Measurements from ENCODE around the gene CHAT.

The CHAT gene

DNA sequence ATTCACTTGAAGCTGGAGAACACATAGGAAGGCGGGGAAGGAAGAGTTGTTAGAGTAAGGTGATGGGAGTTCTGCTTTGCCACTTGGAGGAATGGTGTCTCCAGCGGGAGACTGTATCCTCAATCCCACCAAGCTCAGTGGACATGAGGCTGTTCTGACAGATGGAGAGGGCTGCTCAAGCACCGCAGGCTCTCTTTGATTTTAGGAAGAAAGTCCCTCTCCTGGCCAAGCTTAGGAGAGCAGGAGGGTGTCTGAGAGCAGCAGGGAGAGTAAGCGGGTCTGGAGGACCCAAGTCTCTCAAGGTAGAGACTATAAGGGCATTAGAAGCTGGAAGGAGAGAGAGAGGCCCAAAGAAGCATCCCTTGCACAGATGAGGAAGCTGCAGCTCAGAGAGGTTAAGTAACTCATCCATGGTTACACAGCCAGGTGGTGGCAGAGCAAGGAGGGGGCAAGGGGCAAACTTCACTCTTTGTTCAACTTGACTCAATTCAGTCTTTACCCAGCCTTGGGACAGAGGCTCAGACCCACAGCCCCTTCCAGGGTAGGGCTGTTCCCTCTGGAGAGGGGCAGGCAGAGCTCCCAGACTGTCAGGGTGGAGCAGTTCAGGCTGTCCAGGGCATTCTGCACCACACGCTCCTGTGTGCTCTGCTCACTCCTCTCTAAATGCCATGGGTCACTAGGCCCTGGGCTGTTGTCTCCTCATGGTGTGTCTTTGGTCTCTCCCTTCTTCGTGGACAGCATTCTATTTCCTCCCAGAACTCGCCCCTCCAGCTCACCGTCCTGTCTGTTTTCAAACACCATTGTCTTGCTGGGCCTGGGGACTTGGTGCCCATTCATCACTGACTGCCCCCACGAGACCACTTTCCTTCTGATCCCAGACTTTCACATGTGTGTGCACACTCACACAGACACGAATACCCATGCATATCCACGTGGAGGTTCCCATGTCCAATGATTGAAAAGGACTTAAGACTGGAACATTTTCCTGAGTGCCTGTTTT is 8.9 kb downstream of the CHAT start:
- TF ChIP-seq ZNF670 (tag by site-specific recombination; IDR thresholded peaks at IDR 0.05; ENCODE audit: low read depth) (no peak), ZNF175 (tag by site-specific recombination; IDR thresholded peaks at IDR 0.05) (no peak), ZNF26 (tag by site-specific recombination; IDR thresholded peaks at IDR 0.05) (no peak), ZNF248 (tag by site-specific recombination; IDR thresholded peaks at IDR 0.05) (no peak), ZNF341 (tag by site-specific recombination; IDR thresholded peaks at IDR 0.05; ENCODE audit: low read depth) (no peak), EGR2 (tag by site-specific recombination; IDR thresholded peaks at IDR 0.05; ENCODE audit: low read depth) (no peak)
- TF ChIP-seq, protein P1, sequence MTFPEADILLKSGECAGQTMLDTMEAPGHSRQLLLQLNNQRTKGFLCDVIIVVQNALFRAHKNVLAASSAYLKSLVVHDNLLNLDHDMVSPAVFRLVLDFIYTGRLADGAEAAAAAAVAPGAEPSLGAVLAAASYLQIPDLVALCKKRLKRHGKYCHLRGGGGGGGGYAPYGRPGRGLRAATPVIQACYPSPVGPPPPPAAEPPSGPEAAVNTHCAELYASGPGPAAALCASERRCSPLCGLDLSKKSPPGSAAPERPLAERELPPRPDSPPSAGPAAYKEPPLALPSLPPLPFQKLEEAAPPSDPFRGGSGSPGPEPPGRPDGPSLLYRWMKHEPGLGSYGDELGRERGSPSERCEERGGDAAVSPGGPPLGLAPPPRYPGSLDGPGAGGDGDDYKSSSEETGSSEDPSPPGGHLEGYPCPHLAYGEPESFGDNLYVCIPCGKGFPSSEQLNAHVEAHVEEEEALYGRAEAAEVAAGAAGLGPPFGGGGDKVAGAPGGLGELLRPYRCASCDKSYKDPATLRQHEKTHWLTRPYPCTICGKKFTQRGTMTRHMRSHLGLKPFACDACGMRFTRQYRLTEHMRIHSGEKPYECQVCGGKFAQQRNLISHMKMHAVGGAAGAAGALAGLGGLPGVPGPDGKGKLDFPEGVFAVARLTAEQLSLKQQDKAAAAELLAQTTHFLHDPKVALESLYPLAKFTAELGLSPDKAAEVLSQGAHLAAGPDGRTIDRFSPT (tag by site-specific recombination; IDR thresholded peaks at IDR 0.05): no peak
- ChIA-PET CTCF (interaction anchor here (0.7 kb wide), 1 partner anchor 22 kb away, joined by 3 read pairs; no protein-coding TSS in a partner anchor), POLR2A (no interaction called here)
- H3K27ac ChIP-seq (ENCODE audit: extremely low read depth, low read depth, low read length): no peak overlapping the region
- no peak overlapping the region for H3K4me3 ChIP-seq (ENCODE audit: low read depth, low read length)
- H3K36me3 ChIP-seq (ENCODE audit: control insufficient read depth in 2 of 2, insufficient read depth in 1 of 2, low read length in 2 of 2): no peaks in the 10 kb centered on the region
- H3K4me1 ChIP-seq (ENCODE audit: control insufficient read depth, insufficient read depth, low read length): no peaks in the 10 kb centered on the region
- no peaks in the 10 kb centered on the region for H3K9me3 ChIP-seq (ENCODE audit: control insufficient read depth, insufficient read depth, low read depth, low read length)

DNA sequence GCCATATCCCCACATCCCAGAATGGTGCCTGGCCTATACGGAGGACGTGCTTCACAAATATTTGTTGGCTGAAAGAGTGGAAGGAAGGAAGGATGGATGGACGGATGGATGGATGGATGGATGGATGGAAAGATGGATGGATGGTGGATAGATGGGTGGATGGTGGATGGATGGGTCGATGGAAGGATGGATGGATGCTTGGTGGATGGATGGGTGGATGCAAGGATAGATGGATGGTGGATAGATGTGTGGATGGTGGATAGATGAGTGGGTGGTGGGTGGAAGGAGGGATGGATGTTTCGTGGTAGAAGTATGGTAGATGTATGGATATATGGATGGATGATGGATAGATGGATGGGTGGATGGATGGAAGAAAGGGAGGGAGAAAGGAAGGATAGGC is 10.8 kb downstream of the CHAT start:
- Histone ChIP-seq H3K9me3 (ENCODE audit: control insufficient read depth, insufficient read depth, low read depth, low read length) (no peaks in the 10 kb centered on the region), H3K4me3 (ENCODE audit: low read depth, low read length) (no peak overlapping the region), H3K4me1 (ENCODE audit: control insufficient read depth, insufficient read depth, low read length) (no peaks in the 10 kb centered on the region), H3K36me3 (ENCODE audit: control insufficient read depth in 2 of 2, insufficient read depth in 1 of 2, low read length in 2 of 2) (no peaks in the 10 kb centered on the region), H3K27ac (ENCODE audit: extremely low read depth, low read depth, low read length) (no peak overlapping the region)
- no peak for TF ChIP-seq ZNF837 (tag by site-specific recombination; IDR thresholded peaks at IDR 0.05)
- no peak for TF ChIP-seq GFI1B (tag by site-specific recombination; IDR thresholded peaks at IDR 0.05)
- TF ChIP-seq, protein P2, sequence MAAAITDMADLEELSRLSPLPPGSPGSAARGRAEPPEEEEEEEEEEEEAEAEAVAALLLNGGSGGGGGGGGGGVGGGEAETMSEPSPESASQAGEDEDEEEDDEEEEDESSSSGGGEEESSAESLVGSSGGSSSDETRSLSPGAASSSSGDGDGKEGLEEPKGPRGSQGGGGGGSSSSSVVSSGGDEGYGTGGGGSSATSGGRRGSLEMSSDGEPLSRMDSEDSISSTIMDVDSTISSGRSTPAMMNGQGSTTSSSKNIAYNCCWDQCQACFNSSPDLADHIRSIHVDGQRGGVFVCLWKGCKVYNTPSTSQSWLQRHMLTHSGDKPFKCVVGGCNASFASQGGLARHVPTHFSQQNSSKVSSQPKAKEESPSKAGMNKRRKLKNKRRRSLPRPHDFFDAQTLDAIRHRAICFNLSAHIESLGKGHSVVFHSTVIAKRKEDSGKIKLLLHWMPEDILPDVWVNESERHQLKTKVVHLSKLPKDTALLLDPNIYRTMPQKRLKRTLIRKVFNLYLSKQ (tag by site-specific recombination; IDR thresholded peaks at IDR 0.05; ENCODE audit: borderline replicate concordance): no peak
- peak; percentile 93 for TF ChIP-seq ZNF366 (tag by site-specific recombination; conservative IDR thresholded peaks at IDR 0.05)
- TF ChIP-seq PRDM10 (tag by site-specific recombination; IDR thresholded peaks at IDR 0.05): no peak
- TF ChIP-seq ZBTB17 (tag by site-specific recombination; IDR thresholded peaks at IDR 0.05): peak; percentile 47
- ChIA-PET POLR2A (no interaction called here), CTCF (no interaction called here)
